Transverse colon (tissue), 4 donors: ENCODE measurements around the gene CEP95.

Source experiments
- POLR2A ChIP-seq: fragments of 450-650 bp; IDR thresholded peaks from one replicate; pipeline ENCODE4 v1.6.1; 2016; ENCODE audit warnings: antibody characterized with exemption, mild to moderate bottlenecking, moderate library complexity
- POLR2AphosphoS5 ChIP-seq, 3 donors: sonication (generic); formaldehyde crosslinking; IDR thresholded peaks; one replicate each; pipeline ENCODE4 v1.6.1; 2016; ENCODE audit warnings: antibody characterized with exemption in 3 of 3
- TF ChIP-seq, protein P1 (sequence below), 5 experiments: fragments of 200-600 bp in 3 of 5; fragments of 450-650 bp in 2 of 5; sonication (generic) in 3 of 5; IDR thresholded peaks; 1 replicate in 2 of 5; 2 replicates in 3 of 5; pipeline ENCODE4 v1.5.1; 2016 to 2017; ENCODE audit warnings: antibody characterized with exemption in 5 of 5, inconsistent platforms in 3 of 5, mild to moderate bottlenecking in 2 of 5, moderate library complexity in 1 of 5

DNA sequence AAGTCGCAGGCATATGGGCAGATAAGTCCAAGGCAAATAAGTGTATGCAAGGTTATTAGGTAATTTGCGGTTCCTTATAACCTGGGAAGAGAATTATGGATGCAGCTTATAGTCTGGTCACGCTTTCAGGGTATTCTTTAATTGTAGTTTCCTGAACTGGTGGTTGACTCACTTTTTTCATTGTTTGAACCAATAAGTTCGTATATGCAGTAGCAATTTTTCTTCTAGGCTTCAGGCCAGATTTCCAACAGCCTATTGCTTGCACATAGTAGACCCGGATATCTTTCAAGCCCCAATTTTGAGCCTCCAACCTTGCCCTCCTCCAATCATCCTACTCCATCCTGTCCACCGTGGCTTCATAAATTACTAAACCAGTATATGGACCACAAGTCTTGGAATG is 12.8 kb downstream of the CEP95 start:
- TF ChIP-seq, protein P1, sequence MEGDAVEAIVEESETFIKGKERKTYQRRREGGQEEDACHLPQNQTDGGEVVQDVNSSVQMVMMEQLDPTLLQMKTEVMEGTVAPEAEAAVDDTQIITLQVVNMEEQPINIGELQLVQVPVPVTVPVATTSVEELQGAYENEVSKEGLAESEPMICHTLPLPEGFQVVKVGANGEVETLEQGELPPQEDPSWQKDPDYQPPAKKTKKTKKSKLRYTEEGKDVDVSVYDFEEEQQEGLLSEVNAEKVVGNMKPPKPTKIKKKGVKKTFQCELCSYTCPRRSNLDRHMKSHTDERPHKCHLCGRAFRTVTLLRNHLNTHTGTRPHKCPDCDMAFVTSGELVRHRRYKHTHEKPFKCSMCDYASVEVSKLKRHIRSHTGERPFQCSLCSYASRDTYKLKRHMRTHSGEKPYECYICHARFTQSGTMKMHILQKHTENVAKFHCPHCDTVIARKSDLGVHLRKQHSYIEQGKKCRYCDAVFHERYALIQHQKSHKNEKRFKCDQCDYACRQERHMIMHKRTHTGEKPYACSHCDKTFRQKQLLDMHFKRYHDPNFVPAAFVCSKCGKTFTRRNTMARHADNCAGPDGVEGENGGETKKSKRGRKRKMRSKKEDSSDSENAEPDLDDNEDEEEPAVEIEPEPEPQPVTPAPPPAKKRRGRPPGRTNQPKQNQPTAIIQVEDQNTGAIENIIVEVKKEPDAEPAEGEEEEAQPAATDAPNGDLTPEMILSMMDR (IDR thresholded peaks at IDR 0.05): no peak
- TF ChIP-seq POLR2A (no peak), POLR2AphosphoS5 (IDR thresholded peaks at IDR 0.05) (no peak)
